HCT116 (cell line): ENCODE data around the gene ESR1. TPM values are rescaled to one million over a fixed set of nuclear protein-coding genes. Genes with fewer than 3 reads are reported as not detected.

ENCODE experiments used
- ATAC-seq: fragments of 200-7000 bp; cut with Tn5 transposase; 2 replicates; pipeline ENCODE4 v1.9.1; 2020; ENCODE audit warnings: mild to moderate bottlenecking, moderate library complexity
- BruUV-seq: library from RNA; stranded (reverse); fragments of 400-500 nt; replicated peaks from 2 replicates; lab custom pipeline; 2021; lab: Mats Ljungman, UMichigan
- CTCF ChIA-PET: fragments of 300-600 bp; sonication (Branson Sonifier 250); formaldehyde crosslinking; loops from one replicate; lab custom pipeline; 2021; ENCODE audit warnings: antibody characterized with exemption; lab: Charles Lee
- POLR2A ChIA-PET: fragments of 300-600, 350-600 bp; sonication (Branson Sonifier 250); formaldehyde crosslinking; loops from one replicate; lab custom pipeline; 2021; ENCODE audit warnings: antibody characterized with exemption; lab: Charles Lee
- RAD21 ChIA-PET, 2 experiments: fragments of 300-600 bp; sonication (Branson Sonifier 250); formaldehyde crosslinking; loops; one replicate each; lab custom pipeline; 2023; ENCODE audit warnings: low total read pairs in 2 of 2; ENCODE audit not compliant: uncharacterized antibody in 2 of 2, unreplicated experiment in 2 of 2, low non-redundant PET in 1 of 2; lab: Charles Lee
- DNase-seq: peaks from one replicate; pipeline ENCODE4 v3.0.0-alpha.2; 2010; ENCODE audit warnings: low read depth, low spot score
- H2AFZ ChIP-seq: fragments of 200-600 bp; shearing (Covaris generic), sonication (generic); 2 replicates; pipeline ENCODE4 v1.6.1; 2017; ENCODE audit warnings: low read depth, mixed run types, mixed read lengths, antibody characterized with exemption, low read length; ENCODE audit not compliant: poor library complexity, severe bottlenecking
- H3K27ac ChIP-seq: 2 replicates; pipeline ENCODE4 v1.5.1; 2012; ENCODE audit warnings: low read depth, low read length
- H3K27me3 ChIP-seq: fragments of 200-600 bp; sonication (generic); 2 replicates; pipeline ENCODE4 v1.6.1; 2016; ENCODE audit warnings: mixed run types, low read length, mixed read lengths; ENCODE audit not compliant: insufficient read depth
- H3K36me3 ChIP-seq, 2 experiments: fragments of 200-500 bp in 1 of 2; fragments of 200-600 bp in 1 of 2; sonication (Bioruptor generic) in 1 of 2; sonication (generic) in 1 of 2; 2 replicates each; pipeline versions ENCODE4 v1.5.1 to v1.6.1; 2014 to 2016; ENCODE audit warnings: low read length in 2 of 2, inconsistent platforms in 1 of 2, mixed read lengths in 1 of 2, mixed run types in 1 of 2; ENCODE audit not compliant: insufficient read depth in 2 of 2, control insufficient read depth in 1 of 2
- H3K4me1 ChIP-seq, 2 experiments: fragments of 200-600 bp in 1 of 2; sonication (generic) in 1 of 2; 2 replicates each; pipeline versions ENCODE4 v1.5.1 to v1.6.1; 2012 to 2017; ENCODE audit warnings: low read length in 2 of 2, inconsistent platforms in 1 of 2, mild to moderate bottlenecking in 1 of 2, mixed read lengths in 1 of 2, mixed run types in 1 of 2, moderate library complexity in 1 of 2; ENCODE audit not compliant: insufficient read depth in 2 of 2, control insufficient read depth in 1 of 2
- H3K4me2 ChIP-seq: fragments of 200-600 bp; sonication (generic); 2 replicates; pipeline ENCODE4 v1.6.1; 2017; ENCODE audit warnings: mixed run types, low read length, mixed read lengths
- H3K4me3 ChIP-seq, 2 experiments: fragments of 200-600 bp in 1 of 2; sonication (generic) in 1 of 2; replicated peaks in 1 of 2; 2 replicates each; pipeline ENCODE4 v1.5.1; 2011 to 2016; ENCODE audit warnings: low read length in 2 of 2, control low read depth in 1 of 2, low read depth in 1 of 2, mild to moderate bottlenecking in 1 of 2, mixed read lengths in 1 of 2, mixed run types in 1 of 2
- H3K79me2 ChIP-seq: fragments of 200-600 bp; sonication (generic); 2 replicates; pipeline ENCODE4 v1.6.1; 2017; ENCODE audit warnings: mild to moderate bottlenecking, mixed run types, low read length, moderate library complexity, mixed read lengths; ENCODE audit not compliant: insufficient read depth
- H3K9ac ChIP-seq: fragments of 200-600 bp; sonication (generic); 2 replicates; pipeline ENCODE4 v1.6.1; 2016; ENCODE audit warnings: low read length, mixed read lengths
- H3K9me2 ChIP-seq: fragments of 200-600 bp; sonication (generic), shearing (Covaris generic); 2 replicates; pipeline ENCODE4 v1.6.1; 2017; ENCODE audit warnings: mixed run types, mild to moderate bottlenecking, moderate library complexity; ENCODE audit not compliant: insufficient read depth
- H3K9me3 ChIP-seq, 2 experiments: fragments of 200-500 bp in 1 of 2; fragments of 200-600 bp in 1 of 2; sonication (Bioruptor generic) in 1 of 2; sonication (generic) in 1 of 2; 2 replicates each; pipeline ENCODE4 v1.6.1; 2014 to 2017; ENCODE audit warnings: low read length in 2 of 2, mixed read lengths in 2 of 2, inconsistent platforms in 1 of 2, low read depth in 1 of 2, mild to moderate bottlenecking in 1 of 2, mixed run types in 1 of 2, moderate library complexity in 1 of 2; ENCODE audit not compliant: control insufficient read depth in 1 of 2, insufficient read depth in 1 of 2
- H4K20me1 ChIP-seq: fragments of 200-600 bp; sonication (generic), shearing (Covaris generic); 2 replicates; pipeline ENCODE4 v1.6.1; 2017; ENCODE audit warnings: mixed run types, mild to moderate bottlenecking, moderate library complexity; ENCODE audit not compliant: insufficient read depth
- ATF3 ChIP-seq: IDR thresholded peaks from 2 replicates; pipeline ENCODE4 v1.6.1; 2012
- CBX3 ChIP-seq: IDR thresholded peaks from 2 replicates; pipeline ENCODE4 v1.6.1; 2012; ENCODE audit warnings: low read depth
- ELF1 ChIP-seq: IDR thresholded peaks from 2 replicates; pipeline ENCODE4 v1.6.1; 2012; ENCODE audit warnings: low read depth, borderline replicate concordance
- EZH2 ChIP-seq: fragments of 200-600 bp; sonication (generic); IDR thresholded peaks from 2 replicates; pipeline ENCODE4 v1.6.1; 2017; ENCODE audit warnings: antibody characterized with exemption, mixed run types
- EZH2phosphoT487 ChIP-seq: fragments of 200-600 bp; IDR thresholded peaks from 2 replicates; pipeline ENCODE4 v1.6.1; 2018; ENCODE audit warnings: antibody characterized with exemption, borderline replicate concordance
- FOSL1 ChIP-seq: IDR thresholded peaks from 2 replicates; pipeline ENCODE4 v1.6.1; 2012; ENCODE audit warnings: low read depth
- JUND ChIP-seq: IDR thresholded peaks from 2 replicates; pipeline ENCODE4 v1.6.1; 2012
- POLR2A ChIP-seq: IDR thresholded peaks from 2 replicates; pipeline ENCODE4 v1.7.0; 2011; ENCODE audit warnings: borderline replicate concordance; ENCODE audit not compliant: insufficient read depth, insufficient read length; ENCODE audit errors: extremely low read depth
- RAD21 ChIP-seq: IDR thresholded peaks from 2 replicates; pipeline ENCODE4 v1.6.1; 2012; ENCODE audit warnings: low read depth, mild to moderate bottlenecking
- SIN3A ChIP-seq: IDR thresholded peaks from 2 replicates; pipeline ENCODE4 v1.6.1; 2012; ENCODE audit warnings: low read depth
- SRF ChIP-seq: IDR thresholded peaks from 2 replicates; pipeline ENCODE4 v1.6.1; 2012; ENCODE audit warnings: low read depth
- ZFX ChIP-seq: fragments of 450-650 bp; IDR thresholded peaks from 2 replicates; pipeline ENCODE4 v1.6.1; 2017
- intact Hi-C: fragments of 100-400 bp; cut with micrococcal nuclease; formaldehyde crosslinking; loops from 2 replicates; pipeline ENCODE4 v1.10.0; 2022
- total RNA-seq: library from RNA; stranded (reverse); gene quantifications from one replicate; pipeline ENCODE4 v1.2.1, GENCODE V29; 2021; ENCODE audit not compliant: unreplicated experiment
- TF ChIP-seq, protein P1 (sequence below): IDR thresholded peaks from 2 replicates; pipeline ENCODE4 v1.6.1; 2011; ENCODE audit warnings: mild to moderate bottlenecking, low read length, moderate library complexity; ENCODE audit not compliant: insufficient replicate concordance; ENCODE audit errors: extremely low read depth
- TF ChIP-seq, protein P2 (sequence below): IDR thresholded peaks from 2 replicates; pipeline ENCODE4 v1.6.1; 2012
- TF ChIP-seq, protein P3 (sequence below), 3 experiments: fragments of 200-600 bp in 1 of 3; sonication (generic) in 1 of 3; IDR thresholded peaks in 2 of 3; conservative IDR thresholded peaks in 1 of 3; 2 replicates each; pipeline ENCODE4 v1.5.1; 2012 to 2017; ENCODE audit warnings: low read depth in 2 of 3, low read length in 2 of 3, antibody characterized with exemption in 1 of 3, borderline replicate concordance in 1 of 3, control low read depth in 1 of 3, mild to moderate bottlenecking in 1 of 3, mixed read lengths in 1 of 3, mixed run types in 1 of 3, moderate library complexity in 1 of 3; ENCODE audit not compliant: insufficient read depth in 1 of 3

ESR1 gene
- total RNA-seq, 1 experiment from 2014 or later, result 0.17 TPM

- POLR2A ChIA-PET, result no interaction called here
- ATAC-seq (no peak), DNase-seq (no peak)
- no peaks in the 10 kb centered on the region for H3K27me3 ChIP-seq
- no peaks in the 10 kb centered on the region for H3K79me2 ChIP-seq
- no peaks in the 10 kb centered on the region for H3K36me3 ChIP-seq
- TF ChIP-seq, protein P1, sequence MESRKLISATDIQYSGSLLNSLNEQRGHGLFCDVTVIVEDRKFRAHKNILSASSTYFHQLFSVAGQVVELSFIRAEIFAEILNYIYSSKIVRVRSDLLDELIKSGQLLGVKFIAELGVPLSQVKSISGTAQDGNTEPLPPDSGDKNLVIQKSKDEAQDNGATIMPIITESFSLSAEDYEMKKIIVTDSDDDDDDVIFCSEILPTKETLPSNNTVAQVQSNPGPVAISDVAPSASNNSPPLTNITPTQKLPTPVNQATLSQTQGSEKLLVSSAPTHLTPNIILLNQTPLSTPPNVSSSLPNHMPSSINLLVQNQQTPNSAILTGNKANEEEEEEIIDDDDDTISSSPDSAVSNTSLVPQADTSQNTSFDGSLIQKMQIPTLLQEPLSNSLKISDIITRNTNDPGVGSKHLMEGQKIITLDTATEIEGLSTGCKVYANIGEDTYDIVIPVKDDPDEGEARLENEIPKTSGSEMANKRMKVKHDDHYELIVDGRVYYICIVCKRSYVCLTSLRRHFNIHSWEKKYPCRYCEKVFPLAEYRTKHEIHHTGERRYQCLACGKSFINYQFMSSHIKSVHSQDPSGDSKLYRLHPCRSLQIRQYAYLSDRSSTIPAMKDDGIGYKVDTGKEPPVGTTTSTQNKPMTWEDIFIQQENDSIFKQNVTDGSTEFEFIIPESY, result no peak
- TF ChIP-seq, protein P2, sequence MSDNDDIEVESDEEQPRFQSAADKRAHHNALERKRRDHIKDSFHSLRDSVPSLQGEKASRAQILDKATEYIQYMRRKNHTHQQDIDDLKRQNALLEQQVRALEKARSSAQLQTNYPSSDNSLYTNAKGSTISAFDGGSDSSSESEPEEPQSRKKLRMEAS, result no peak
- TF ChIP-seq EZH2 (no peak), FOSL1 (no peak), ELF1 (no peak), POLR2A (no peak), RAD21 (no peak), CBX3 (no peak), SRF (no peak), EZH2phosphoT487 (no peak), ATF3 (no peak), ZFX (no peak), SIN3A (no peak), JUND (no peak)
- TF ChIP-seq, protein P3, sequence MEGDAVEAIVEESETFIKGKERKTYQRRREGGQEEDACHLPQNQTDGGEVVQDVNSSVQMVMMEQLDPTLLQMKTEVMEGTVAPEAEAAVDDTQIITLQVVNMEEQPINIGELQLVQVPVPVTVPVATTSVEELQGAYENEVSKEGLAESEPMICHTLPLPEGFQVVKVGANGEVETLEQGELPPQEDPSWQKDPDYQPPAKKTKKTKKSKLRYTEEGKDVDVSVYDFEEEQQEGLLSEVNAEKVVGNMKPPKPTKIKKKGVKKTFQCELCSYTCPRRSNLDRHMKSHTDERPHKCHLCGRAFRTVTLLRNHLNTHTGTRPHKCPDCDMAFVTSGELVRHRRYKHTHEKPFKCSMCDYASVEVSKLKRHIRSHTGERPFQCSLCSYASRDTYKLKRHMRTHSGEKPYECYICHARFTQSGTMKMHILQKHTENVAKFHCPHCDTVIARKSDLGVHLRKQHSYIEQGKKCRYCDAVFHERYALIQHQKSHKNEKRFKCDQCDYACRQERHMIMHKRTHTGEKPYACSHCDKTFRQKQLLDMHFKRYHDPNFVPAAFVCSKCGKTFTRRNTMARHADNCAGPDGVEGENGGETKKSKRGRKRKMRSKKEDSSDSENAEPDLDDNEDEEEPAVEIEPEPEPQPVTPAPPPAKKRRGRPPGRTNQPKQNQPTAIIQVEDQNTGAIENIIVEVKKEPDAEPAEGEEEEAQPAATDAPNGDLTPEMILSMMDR (IDR thresholded peaks at IDR 0.05 in 2 of 3, conservative IDR thresholded peaks at IDR 0.05 in 1 of 3; ENCODE audit: borderline replicate concordance in 1 of 3, insufficient read depth in 1 of 3, low read depth in 2 of 3, low read length in 2 of 3), result no peak
- no peaks in the 10 kb centered on the region for H4K20me1 ChIP-seq
- no peaks in the 10 kb centered on the region for H3K9me3 ChIP-seq
- no peak overlapping the region for H3K9ac ChIP-seq
- no peak overlapping the region for H3K4me3 ChIP-seq
- no TSS peak for BruUV-seq
- CTCF ChIA-PET, result no interaction called here
- intact Hi-C loops, result no loop called here
- H3K9me2 ChIP-seq, result no peaks in the 10 kb centered on the region
- H2AFZ ChIP-seq, result no peak overlapping the region
- RAD21 ChIA-PET, result no interaction called here
- no peaks in the 10 kb centered on the region for H3K4me1 ChIP-seq
- no peak overlapping the region for H3K4me2 ChIP-seq
- H3K27ac ChIP-seq, result no peak overlapping the region
These were observed 238.6 kb downstream of the ESR1 start for GRCh38 chr6:152046118-152046517.
